Natural killer cell (primary cell): Measurements from ENCODE around the gene HEXIM1. TPM values are rescaled to one million over a fixed set of nuclear protein-coding genes. Genes with fewer than 3 reads are reported as not detected.

Experiments used
- ATAC-seq, 3 donors: fragments of 150-1000 bp in 2 of 3; fragments of 200-7000 bp in 1 of 3; cut with Tn5 transposase; 1 replicate in 1 of 3; 2 replicates in 2 of 3; pipeline ENCODE4 v1.10.0; 2021; ENCODE audit warnings: mild to moderate bottlenecking in 2 of 3, moderate library complexity in 2 of 3
- DNase-seq, 2 donors: peaks; one replicate each; pipeline versions ENCODE4 v3.0.0 to v3.0.0-alpha.2; 2013 to 2021; ENCODE audit warnings: mixed read lengths in 1 of 2
- H3K27ac ChIP-seq: one replicate; pipeline ENCODE4 v1.5.1; 2013; ENCODE audit warnings: mild to moderate bottlenecking, low read length
- H3K27me3 ChIP-seq: one replicate; pipeline ENCODE4 v1.6.1; 2013; ENCODE audit warnings: low read length; ENCODE audit not compliant: control insufficient read depth, insufficient read depth
- H3K36me3 ChIP-seq: one replicate; pipeline ENCODE4 v1.6.1; 2013; ENCODE audit warnings: low read length; ENCODE audit not compliant: control insufficient read depth, insufficient read depth
- H3K4me1 ChIP-seq: one replicate; pipeline ENCODE4 v1.6.1; 2013; ENCODE audit warnings: low read length; ENCODE audit not compliant: control insufficient read depth, insufficient read depth
- H3K4me3 ChIP-seq: one replicate; pipeline ENCODE4 v1.5.1; 2013; ENCODE audit warnings: low read length
- H3K9me3 ChIP-seq: one replicate; pipeline ENCODE4 v1.6.1; 2013; ENCODE audit warnings: low read length; ENCODE audit not compliant: control insufficient read depth, insufficient read depth
- H3K27ac Mint-ChIP-seq, 2 donors: one replicate each; pipeline ENCODE4 v1.8.0; 2022; ENCODE audit warnings: mild to moderate bottlenecking in 2 of 2, mixed read lengths in 2 of 2, moderate library complexity in 1 of 2
- H3K27me3 Mint-ChIP-seq, 2 donors: one replicate each; pipeline ENCODE4 v1.8.0; 2022; ENCODE audit warnings: low read depth in 2 of 2, mixed read lengths in 2 of 2
- H3K36me3 Mint-ChIP-seq: one replicate; pipeline ENCODE4 v1.8.0; 2022; ENCODE audit warnings: mixed read lengths
- H3K4me1 Mint-ChIP-seq, 2 donors: one replicate each; pipeline ENCODE4 v1.8.0; 2022; ENCODE audit warnings: mixed read lengths in 2 of 2
- H3K4me3 Mint-ChIP-seq: one replicate; pipeline ENCODE4 v1.8.0; 2022; ENCODE audit warnings: mild to moderate bottlenecking, moderate library complexity, mixed read lengths
- H3K9me3 Mint-ChIP-seq, 2 donors: one replicate each; pipeline ENCODE4 v1.8.0; 2022; ENCODE audit warnings: mixed read lengths in 2 of 2
- WGBS: methylation state at CpG from one replicate; pipeline ENCODE4 v1.1.7; 2013; ENCODE audit warnings: missing lambda C conversion rate; ENCODE audit not compliant: insufficient coverage; 5-methylcytosine and 5-hydroxymethylcytosine counted together
- intact Hi-C: fragments of 100-400 bp; cut with micrococcal nuclease; formaldehyde crosslinking; loops from one replicate; pipeline ENCODE4 v1.14.2; 2022
- total RNA-seq, 4 donors: library from RNA; stranded (reverse); fragments of 120-200 nt in 1 of 4; gene quantifications; one replicate each; pipeline versions ENCODE4 v1.2.3 to v1.2.4, GENCODE V29; 2013 to 2022
- TF ChIP-seq, protein P1 (sequence below): fragments of 200-600 bp; IDR thresholded peaks from one replicate; pipeline ENCODE4 v1.8.0; 2022; ENCODE audit warnings: antibody characterized with exemption

The HEXIM1 gene
- total RNA-seq, 3 donors from 2014 or later (not counting 1 experiment from before 2014, with no cell fraction given), result 64.9 to 80.7 (median 79.8) TPM

GRCh38 chr17:45117848-45118646 lies 30.2 kb upstream of the HEXIM1 start:
- H3K36me3 ChIP-seq, result no peaks in the 10 kb centered on the region
- Mint-ChIP-seq H3K27me3 (peaks cover 0 to 3% of the 10 kb centered on the region in 2 donors), H3K4me1 (no peaks in the 10 kb centered on the region), H3K27ac (no peak overlapping the region), H3K36me3 (no peaks in the 10 kb centered on the region), H3K4me3 (no peak overlapping the region), H3K9me3 (no peaks in the 10 kb centered on the region)
- no peaks in the 10 kb centered on the region for H3K9me3 ChIP-seq
- 87% methylated on average over 20 of the region's 20 CpGs for WGBS
- H3K27ac ChIP-seq, result no peak overlapping the region
- intact Hi-C loops, result no loop called here
- TF ChIP-seq, protein P1, sequence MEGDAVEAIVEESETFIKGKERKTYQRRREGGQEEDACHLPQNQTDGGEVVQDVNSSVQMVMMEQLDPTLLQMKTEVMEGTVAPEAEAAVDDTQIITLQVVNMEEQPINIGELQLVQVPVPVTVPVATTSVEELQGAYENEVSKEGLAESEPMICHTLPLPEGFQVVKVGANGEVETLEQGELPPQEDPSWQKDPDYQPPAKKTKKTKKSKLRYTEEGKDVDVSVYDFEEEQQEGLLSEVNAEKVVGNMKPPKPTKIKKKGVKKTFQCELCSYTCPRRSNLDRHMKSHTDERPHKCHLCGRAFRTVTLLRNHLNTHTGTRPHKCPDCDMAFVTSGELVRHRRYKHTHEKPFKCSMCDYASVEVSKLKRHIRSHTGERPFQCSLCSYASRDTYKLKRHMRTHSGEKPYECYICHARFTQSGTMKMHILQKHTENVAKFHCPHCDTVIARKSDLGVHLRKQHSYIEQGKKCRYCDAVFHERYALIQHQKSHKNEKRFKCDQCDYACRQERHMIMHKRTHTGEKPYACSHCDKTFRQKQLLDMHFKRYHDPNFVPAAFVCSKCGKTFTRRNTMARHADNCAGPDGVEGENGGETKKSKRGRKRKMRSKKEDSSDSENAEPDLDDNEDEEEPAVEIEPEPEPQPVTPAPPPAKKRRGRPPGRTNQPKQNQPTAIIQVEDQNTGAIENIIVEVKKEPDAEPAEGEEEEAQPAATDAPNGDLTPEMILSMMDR, result no peak
- H3K4me1 ChIP-seq, result no peaks in the 10 kb centered on the region
- DNase-seq (no peak), ATAC-seq (no peak)
- H3K27me3 ChIP-seq, result peaks cover 2% of the 10 kb centered on the region
- H3K4me3 ChIP-seq, result no peak overlapping the region

GRCh38 chr17:45118691-45119090 lies 29.6 kb upstream of the HEXIM1 start:
- peaks cover 0 to 3% of the 10 kb centered on the region in 2 donors for H3K27me3 Mint-ChIP-seq
- H3K27ac Mint-ChIP-seq, result no peak overlapping the region
- WGBS, result 91% methylated on average over 23 of the region's 23 CpGs
- no peaks in the 10 kb centered on the region for H3K4me1 ChIP-seq
- intact Hi-C loops, result no loop called here
- no peaks in the 10 kb centered on the region for H3K9me3 ChIP-seq
- ATAC-seq (no peak), DNase-seq (no peak)
- no peaks in the 10 kb centered on the region for H3K36me3 ChIP-seq
- no peak overlapping the region for H3K4me3 ChIP-seq
- H3K4me1 Mint-ChIP-seq, result no peaks in the 10 kb centered on the region
- peaks cover 2% of the 10 kb centered on the region for H3K27me3 ChIP-seq
- no peaks in the 10 kb centered on the region for H3K36me3 Mint-ChIP-seq
- H3K9me3 Mint-ChIP-seq, result no peaks in the 10 kb centered on the region
- TF ChIP-seq, protein P1, result no peak
- H3K27ac ChIP-seq, result no peak overlapping the region
- H3K4me3 Mint-ChIP-seq, result no peak overlapping the region

GRCh38 chr17:45119964-45120363 lies 28.3 kb upstream of the HEXIM1 start:
- Mint-ChIP-seq H3K36me3 (no peaks in the 10 kb centered on the region), H3K27ac (no peak overlapping the region), H3K4me3 (no peak overlapping the region), H3K4me1 (no peaks in the 10 kb centered on the region), H3K9me3 (no peaks in the 10 kb centered on the region), H3K27me3 (peaks cover 0 to 3% of the 10 kb centered on the region in 2 donors)
- no peaks in the 10 kb centered on the region for H3K36me3 ChIP-seq
- H3K4me3 ChIP-seq, result no peak overlapping the region
- no peaks in the 10 kb centered on the region for H3K9me3 ChIP-seq
- TF ChIP-seq, protein P1, result no peak
- DNase-seq, result no peak
- H3K27me3 ChIP-seq, result peaks cover 2% of the 10 kb centered on the region
- ATAC-seq, result no peak
- peaks cover 8% of the 10 kb centered on the region for H3K4me1 ChIP-seq
- intact Hi-C loops, result no loop called here
- no peak overlapping the region for H3K27ac ChIP-seq
- WGBS, result 92% methylated on average over 8 of the region's 8 CpGs
